ENCODE data around the gene CPEB3.
"Not testable (repeated sequence)": the region's sequence is repeated elsewhere in the genome, so short reads cannot be mapped to it uniquely, and the experiment has no call there.

Gene CPEB3

DNA sequence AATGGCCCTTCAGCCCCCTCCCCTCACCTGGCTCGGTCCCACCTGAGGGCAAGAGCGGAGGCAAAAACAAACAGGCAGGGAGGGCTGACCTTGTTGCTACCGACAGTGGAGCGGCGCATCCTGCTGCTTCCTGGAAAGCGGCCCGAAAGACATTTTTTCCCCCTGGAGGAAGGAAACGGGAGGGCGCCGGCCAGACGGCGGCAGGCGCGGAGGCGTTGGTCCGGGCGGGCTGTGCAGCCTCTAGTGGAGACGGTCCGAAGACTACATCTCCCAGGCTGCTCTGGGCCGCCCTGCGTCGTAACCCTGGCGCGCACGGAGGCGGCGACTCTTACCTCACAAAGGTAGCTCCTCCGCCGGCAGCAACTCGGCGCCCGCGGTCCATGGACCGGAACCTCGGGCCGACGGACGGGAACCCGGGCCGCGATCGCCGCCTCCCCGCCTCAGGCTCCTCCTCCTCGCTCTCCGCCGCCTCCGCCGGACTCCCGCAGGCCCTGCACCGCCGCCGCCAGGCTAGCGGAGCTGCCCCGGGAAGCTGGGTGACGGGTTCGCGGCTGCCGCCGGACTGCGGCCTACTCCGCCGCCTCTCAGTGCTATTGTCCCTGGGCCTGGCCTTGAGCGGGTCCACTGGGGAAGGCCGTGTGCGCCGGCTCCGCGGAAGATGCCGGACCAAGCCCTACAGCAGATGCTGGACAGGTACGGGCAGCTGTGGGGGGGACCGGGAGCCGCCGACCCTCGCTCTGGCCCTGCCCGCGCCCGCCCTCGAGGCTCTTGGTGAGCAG is at the start of gene CPEB3, which contains the start of gene MARCHF5:
Gene CPEB3 (minus strand): TSS at position 242 of the 779 bp plus-strand sequence. CDS start 50,728 bp downstream, outside the sequence.
Gene MARCHF5 (plus strand): TSS at position 331 of the 779 bp plus-strand sequence. CDS start 328 bp downstream, at position 659.
- DNase-seq: peak; percentile 96

GRCh38 chr10:92329927-92330326 is 39.0 kb upstream of the CPEB3 start:
- DNase-seq: not testable (repeated sequence)

DNA sequence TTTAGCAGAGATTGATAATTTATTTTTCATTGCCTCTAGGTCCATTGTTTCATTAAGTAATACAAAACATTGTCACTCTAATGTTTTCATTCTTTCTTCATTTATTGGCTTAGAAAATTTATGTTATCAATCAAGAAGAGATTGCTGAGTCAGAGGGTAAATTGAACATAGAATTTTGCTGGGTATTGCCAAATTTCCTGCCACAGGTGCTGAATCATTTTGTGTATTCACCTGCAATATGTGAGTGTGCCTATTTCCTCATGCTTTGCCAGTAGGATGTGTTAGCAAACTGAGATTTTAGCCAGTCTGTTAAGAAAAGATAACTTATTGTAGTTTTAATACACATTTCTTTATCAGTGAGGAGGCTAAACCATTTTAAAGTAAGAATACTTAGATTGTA is 38.1 kb upstream of the CPEB3 start:
- no peak for DNase-seq

DNA sequence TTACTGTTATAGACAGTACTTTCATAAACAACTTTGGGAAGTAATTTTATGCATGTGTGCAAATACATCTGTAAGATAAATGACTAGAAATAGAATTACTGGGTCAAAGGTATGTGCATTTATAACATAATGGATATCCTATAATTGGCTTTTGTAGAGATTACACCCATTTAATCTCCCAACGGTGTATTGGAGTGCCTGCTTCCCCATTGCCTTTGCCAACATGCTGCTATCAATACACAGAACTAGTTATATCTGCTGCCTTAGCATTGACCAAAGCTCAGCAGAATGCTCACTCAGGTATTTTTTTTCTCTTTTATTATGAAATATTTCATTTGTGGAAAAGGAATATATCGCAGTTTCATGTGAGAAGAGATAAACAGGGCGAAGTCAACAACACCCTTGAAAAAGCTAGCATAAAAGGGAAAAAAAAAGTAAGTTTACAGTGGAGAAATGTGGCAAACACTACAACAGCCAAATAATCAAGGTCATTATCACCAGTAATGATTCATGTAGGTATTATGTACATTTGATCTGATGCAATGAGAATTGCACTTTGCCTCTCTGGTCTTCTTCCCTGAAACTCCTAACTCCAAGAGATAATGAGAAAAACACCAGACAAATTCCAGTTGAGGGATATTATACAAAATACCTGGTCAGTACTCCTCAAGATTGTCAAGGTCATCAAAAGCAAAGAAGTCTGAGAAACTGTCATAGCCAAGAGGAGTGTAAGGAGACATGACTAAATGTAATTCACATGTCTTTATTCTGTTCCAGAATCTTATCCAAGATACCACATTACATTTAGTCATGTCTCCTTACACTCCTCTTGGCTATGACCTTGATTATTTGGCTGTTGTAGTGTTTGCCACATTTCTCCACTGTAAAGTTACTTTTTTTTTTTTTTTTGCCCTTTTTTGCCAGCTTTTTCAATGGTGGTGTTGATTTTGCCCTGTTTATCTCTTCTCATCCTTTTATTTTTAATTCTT is 36.9 kb upstream of the CPEB3 start:
- DNase-seq: peak; percentile 20

- DNase-seq: no peak
Measured at GRCh38 chr10:92323079-92323478, 32.2 kb upstream of the CPEB3 start.

DNA sequence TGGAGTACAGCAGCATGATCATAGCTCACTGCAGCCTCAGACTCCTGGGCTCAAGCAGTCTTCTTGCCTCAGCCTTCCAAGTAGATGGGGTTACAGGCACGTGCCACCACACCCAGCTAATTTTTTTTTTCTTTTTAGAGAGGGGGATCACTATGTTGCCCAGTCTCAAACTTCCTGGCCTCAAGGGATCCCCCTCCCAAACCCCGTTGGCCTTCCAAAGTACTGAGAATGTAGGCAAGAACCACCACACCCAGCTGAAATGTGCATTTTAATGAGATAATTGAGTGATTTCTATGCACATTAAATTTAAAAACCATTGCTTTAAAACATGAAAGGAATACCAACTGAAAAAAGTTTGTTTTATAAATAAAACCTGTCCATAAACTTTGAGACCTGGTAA is 25.7 kb upstream of the CPEB3 start:
- DNase-seq: no peak

DNA sequence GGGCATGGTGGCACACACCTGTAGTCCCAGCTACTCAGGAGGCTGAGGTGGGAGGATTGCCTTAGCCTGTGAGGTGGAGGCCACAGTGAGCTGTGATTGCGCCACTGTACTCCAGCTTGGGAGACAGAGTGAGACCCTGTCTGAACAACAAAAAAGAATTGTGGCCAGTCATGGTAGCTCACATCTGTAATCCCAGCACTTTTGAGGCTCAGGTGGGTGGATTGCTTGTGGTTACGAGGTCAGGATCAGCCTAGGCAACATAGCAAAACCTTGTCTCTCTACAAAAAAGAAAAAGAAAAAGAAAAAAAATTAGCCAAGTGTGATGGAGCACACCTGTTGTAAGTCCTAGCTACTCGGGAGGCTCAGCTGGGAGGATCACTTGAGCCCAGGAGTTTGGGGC is 22.9 kb upstream of the CPEB3 start:
- no peak for DNase-seq

DNA sequence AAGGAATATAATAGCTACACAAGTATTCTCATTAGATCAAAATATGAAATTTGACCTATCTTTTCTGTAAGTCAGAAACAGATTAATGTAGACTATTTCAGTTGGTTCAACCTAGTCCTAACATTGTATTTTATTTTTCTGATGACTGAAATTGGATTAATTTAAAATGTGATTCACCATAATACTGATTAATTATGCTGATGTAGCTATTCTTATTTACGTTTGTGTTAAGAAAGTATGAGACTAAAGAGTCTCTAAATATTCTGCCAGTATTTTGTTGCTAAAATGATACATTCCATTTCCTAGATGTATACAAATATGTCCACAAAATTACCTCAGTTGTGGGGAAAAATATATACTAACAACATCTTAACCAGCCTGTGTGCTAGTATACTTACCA is 18.4 kb upstream of the CPEB3 start:
- DNase-seq: no peak

DNA sequence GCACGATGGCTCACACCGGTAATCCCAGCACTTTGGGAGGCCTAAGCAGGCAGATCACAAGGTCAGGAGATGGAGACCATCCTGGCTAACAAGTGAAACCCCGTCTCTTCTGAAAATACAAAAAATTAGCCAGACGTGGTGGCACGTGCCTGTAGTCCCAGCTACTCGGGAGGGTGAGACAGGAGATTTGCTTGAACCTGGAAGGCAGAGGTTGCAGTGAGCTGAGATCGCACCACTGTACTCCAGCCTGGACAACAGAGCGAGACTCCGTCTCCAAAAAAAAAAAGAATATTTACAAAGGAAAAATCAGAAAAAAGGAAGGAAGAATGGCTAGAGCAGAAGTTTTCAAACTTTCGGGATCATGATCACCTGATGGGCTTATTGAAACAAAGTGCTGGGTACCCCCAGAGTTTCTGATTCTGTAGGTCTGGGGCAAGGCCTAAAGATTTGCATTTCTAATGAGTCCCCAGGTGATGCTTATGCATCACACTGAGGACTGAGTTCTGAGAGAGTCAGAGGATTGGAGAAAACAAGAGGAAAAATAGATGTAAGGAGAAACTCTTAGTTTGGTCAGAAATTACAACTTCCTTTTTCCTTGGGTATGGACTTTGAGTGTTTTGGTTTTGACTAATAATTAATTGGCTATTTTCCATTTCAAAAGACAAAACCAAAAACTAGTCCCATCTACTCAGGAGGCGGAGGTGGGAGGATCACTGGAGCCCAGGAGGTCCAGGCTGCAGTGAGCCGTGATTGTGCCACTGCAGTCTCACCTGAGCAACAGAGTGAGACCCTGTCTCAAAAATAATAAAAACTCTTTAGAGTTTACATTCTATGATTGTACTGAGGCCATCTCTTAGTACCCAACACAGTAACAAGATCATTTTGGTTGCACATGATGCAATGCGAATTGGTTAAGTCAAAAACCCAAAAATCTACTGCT is 14.5 kb upstream of the CPEB3 start:
- no peak for DNase-seq

- no peak for DNase-seq
Measured at GRCh38 chr10:92304061-92304460, 13.2 kb upstream of the CPEB3 start.

DNA sequence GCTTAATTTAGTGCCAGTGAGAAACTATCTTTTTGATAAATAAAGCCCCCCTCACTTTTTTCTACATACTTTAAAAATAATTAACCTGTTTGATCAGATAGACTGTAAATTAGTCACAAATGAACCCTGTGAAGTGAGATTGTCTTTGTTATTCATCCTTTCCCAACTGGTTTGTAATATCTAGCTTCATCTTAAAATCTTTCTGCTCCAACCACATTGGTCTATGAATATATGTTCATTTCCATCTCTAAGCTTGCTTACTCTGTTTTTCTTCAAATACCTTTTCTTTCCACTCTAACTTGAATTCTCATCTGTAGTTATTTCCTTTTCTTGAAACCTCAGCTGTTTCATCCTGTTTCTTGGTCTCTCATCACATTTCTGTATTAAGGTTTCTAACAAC is 12.2 kb upstream of the CPEB3 start:
- DNase-seq: no peak

- no peak for DNase-seq
Measured at GRCh38 chr10:92298487-92298886, 7.6 kb upstream of the CPEB3 start.

GRCh38 chr10:92291921-92292845 is 1.3 kb upstream of the CPEB3 start:
- DNase-seq: peak; percentile 57

DNA sequence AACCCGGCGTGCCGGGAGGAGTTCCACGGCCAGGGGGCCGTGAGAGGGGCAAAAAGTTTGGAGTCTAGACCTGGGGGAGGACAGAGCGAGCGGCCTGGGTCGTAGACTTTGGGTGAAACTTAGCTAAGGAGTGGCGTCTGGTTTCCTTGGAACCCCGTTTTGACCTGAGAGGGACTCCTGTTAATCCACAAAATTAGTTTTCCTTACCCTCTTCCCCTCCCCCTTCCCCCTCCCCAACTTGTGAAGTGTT is 663 bp upstream of the CPEB3 start:
- peak; percentile 7 for DNase-seq

GRCh38 chr10:92290076-92290836 is 622 bp downstream of the CPEB3 start:
- peak; percentile 35 for DNase-seq

- DNase-seq: no peak
Measured at GRCh38 chr10:92284112-92284704, 6.7 kb downstream of the CPEB3 start.

GRCh38 chr10:92278996-92279696 is 11.7 kb downstream of the CPEB3 start:
- peak; percentile 4 for DNase-seq

GRCh38 chr10:92274071-92274470 is 16.8 kb downstream of the CPEB3 start:
- DNase-seq: no peak

GRCh38 chr10:92268748-92269147 is 22.1 kb downstream of the CPEB3 start:
- DNase-seq: no peak

DNA sequence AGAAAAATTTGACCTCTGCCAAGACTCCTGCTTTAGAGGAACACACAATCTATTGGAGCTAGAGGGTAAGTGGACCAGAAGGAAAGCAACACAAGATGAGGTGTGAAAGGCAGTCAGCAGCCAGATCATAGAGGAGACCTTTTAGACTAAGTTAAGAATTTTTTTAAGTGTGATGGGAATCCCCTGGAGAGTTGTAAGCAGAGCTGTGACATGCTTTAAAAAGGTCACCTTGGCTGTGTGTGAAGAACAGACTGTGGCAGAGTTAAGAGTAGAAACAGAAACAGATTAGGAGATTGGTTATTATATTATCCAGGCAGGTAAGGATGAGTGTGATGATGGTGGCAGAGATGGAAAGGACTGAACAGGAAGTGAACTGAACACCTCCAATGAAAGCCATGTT is 23.5 kb downstream of the CPEB3 start:
- no peak for DNase-seq
